GM18520 (cell line): ENCODE results near the gene CACNA1H.

Source experiments
- ATAC-seq: cut with Tn5 transposase; IDR thresholded peaks from one replicate; pipeline ENCODE4 v1.9.1; 2021; ENCODE audit not compliant: unreplicated experiment

CACNA1H gene

DNA sequence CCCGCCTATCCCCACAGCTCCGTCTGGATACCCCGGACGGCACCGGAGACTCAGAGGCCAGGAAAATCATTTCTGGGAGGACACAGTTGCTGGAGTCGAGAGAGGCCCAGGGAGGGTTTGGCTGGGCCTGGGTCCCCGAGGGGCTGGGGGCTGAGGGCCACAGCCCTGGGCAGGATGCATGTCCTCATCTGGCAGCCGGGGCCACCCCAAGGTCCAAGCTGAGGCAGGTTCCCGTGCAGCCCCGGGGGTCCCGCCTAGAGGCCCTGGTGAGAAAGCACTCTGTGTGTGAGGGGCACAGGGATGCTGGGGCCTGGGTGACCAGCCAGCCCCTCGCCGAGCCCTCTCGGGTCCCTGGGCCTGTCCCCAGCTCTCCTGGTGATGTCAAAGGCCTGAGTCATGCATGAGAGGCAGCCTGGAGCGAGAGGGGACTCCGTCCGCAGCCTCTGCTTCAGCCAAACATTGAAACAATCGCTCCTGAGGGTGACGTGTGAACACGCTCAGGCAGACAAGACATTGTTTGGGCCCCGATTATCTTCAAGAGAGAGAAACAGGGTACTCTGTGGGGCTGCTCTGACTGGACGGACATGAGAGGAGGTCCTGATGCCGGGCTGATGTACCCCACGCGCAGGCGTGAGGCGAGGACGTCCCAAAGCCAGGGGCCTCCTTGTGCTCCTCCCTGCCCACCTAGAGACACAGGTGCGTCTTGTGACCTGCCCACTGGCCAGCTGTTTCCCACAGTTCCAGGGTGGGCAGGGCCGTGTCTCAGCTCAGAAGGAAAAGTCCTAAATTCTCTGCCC, 31.1 kb upstream of the CACNA1H start:
- no peak for ATAC-seq

DNA sequence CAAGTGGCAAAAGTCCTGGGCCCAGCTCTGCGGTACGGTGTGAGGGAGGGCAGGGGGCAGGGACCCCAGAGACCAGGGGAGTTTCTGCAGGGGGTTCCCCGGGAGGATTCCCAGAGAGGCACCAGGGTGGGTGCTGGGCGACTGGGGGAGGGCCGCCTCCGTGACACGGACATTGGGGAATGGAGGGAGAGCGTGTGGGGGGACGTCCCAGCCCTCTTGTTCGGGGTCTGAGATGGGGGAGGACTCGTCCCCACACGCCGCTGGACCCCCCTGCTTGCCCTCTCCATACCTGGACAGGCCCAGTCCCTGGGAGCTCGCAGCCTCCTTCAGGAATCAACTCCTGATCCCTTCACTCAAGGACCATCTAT, 30.5 kb upstream of the CACNA1H start:
- no peak for ATAC-seq

DNA sequence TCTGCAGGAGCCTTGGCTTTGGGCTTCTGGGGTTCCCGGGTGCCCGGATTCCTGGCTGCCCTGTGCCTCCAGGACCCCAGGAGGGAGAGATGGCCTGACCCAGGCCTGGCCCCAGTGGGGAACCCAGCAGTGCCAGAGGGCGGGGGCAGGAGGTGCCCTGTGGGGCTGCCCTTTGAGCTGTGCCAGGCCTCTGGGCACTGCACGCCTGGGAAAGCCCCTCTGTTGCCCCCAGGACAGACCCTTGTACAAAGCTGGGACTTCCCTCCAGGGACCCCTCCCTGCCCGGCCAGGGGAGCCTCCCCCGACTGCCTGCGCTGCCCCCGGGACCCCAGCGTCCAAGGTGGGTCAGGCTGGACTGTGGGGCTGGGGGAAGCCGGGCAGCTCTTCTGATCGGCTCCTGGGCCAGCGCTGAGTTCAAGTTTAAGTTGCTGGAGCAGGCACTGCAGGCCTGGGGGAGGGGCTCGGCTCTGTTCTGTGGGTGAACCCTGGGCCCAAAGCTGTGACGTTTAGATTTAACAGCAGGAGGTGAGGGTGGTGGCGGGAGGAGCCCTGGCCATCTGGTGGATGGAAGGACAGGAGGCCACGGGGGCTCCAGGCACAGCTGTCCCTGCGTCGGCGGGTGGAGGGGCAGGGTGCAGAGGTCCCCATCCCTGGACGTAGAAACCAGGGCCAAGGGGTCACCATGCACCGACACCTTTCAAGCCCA, 29.2 kb upstream of the CACNA1H start:
- ATAC-seq: no peak

DNA sequence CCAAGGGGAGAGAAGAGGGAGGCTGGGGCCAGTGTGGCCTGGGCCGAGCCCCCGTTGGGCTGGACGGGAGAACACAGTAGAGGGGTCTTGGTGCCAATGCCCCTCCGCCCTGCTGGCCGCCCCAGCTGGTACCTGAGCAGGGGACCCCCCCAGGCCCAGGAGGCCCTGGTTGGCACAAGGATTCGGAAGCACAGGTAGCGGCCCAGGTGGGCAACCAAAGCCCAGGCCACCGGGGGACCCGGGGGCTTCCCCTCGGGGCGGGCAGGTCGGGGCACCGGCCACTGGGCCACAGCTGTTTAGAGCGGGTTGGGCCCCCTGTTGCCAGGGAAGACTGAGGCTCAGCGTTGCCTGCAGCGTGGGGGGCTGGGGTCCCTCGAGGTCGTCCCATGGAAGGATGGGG, 28.6 kb upstream of the CACNA1H start:
- ATAC-seq: no peak

DNA sequence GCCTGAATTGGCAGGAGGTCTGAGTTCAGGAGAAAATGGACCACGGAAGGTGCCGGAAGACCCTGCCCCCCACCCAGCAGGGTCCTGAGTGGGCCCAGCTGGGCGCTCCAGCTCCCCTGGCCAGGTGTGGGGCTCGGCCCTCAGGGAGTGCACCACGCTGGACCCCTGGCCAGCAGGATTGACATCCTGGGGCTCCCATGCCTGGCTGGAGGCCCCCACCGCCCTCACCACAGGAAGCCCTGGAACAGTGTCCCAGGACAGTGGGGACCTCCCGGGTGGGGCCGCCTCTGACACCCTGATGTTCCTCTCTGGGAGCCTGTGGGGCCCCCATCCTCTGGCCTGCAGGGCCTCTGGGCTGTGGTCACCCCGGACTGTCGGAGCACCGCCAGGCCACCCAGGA, 28.1 kb upstream of the CACNA1H start:
- ATAC-seq: no peak

DNA sequence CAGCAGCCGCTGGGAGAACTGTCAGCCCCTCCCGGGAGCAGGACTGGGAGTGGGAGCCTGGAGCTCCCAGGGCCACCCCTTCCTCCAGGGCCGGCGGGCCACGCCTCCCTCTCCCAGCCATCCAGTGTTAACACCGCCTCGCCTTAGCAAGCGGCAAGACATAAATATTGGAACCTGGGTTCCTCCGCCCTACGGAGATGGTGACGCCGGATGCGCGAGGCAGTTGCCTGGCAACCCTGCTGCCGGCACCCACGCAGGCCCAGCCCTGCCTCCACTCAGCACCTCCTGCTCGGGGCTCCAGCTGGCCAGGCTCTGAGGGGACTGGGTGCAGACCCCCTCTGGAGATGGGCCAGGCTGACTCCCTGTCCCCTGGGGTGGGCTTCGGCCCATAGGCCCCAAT, 27.4 kb upstream of the CACNA1H start:
- ATAC-seq: no peak

DNA sequence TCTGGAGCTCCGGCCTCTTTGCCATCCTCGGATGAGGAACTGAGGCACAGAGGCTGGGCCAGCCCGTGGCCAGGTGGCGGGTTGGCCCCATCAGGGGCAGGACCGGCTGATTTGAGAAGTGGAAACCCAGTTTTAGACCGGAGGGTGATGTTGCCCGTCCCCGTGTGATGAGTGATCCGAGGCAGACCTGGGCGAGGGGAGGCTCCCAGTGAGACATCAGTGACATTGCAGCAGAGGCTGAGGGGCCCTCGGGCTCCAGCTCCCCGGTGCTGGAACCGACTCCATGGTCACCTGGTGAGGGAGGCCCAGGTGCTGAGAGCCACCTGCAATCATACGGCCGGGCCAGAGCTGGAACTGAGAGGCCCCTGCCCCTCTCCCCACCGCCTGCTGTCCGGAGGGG, 26.9 kb upstream of the CACNA1H start:
- no peak for ATAC-seq

DNA sequence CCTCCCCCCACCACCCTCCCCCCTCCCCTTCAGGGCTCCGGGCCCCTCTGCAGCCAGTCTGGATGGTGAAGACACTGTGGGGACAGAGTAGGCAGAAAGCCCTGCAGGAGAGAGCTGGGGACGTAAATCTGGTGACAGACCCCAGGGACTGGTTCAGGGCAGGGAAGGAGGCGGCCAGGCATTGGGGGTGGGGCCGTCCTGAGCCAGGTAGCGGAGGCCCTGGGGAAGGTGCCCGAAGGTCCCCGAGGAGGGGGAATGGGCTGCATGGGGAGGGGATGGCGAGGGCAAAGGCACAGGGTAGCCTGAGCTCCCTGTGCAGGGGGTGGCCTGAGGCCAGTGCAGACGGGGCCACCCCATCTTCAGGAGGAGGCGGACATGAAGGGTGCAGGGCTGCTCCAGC, 26.3 kb upstream of the CACNA1H start:
- ATAC-seq: no peak

DNA sequence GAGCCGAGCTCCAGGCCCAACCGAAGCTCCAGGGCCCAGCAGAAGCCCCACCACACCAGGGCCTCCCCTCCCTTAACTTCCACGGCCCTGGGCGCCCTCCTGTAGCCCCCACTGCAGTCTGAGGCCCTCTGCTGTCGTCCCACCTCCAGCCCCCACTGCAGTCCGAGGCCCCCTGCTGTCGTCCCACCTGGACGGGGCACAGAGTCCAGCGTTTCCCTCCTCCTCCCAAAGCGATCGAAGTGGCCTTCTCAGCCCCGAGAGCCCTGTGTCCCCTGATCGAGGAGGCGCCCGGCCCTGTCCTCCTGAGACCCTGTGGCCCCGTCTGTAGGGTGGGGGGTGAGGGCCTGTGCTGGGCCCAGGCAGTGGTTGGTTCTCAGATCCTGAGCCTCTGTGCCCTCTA, 25.8 kb upstream of the CACNA1H start:
- no peak for ATAC-seq

DNA sequence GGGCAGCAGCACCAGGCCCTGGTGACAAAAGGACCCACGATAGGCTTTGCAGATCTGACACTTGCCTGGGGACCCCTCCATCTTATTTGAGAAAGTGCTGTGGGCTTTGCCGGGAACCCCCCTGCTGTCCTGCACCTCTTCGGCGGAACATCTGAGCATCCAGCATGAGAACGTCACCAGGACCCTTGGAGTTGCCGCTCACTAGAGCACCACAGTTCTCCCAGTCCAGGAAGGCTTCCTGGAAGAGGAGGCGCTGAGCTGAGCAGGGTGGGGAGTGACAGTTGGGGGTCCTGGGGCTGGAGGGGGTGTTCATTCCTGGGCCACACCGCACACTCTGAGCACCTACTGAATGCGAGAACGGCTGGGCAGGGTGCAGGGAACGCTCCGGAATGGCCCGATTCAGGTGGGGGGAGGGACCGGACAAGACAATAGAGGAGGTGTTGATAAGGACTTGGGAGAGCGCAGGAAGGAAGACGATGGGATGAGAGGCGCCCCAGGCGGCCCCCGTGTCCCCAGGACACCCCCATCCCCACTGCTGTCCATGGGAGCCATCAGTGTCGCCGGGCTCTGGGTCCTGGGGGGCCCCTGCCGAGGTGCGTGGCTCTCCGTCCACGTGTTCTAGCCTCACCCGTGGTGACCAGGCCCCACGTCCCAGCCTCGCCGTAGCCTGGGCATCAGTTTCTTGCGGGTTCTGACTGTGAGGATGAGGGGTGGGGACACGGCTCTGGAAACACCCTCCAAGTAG, 24.8 kb upstream of the CACNA1H start:
- ATAC-seq: no peak

DNA sequence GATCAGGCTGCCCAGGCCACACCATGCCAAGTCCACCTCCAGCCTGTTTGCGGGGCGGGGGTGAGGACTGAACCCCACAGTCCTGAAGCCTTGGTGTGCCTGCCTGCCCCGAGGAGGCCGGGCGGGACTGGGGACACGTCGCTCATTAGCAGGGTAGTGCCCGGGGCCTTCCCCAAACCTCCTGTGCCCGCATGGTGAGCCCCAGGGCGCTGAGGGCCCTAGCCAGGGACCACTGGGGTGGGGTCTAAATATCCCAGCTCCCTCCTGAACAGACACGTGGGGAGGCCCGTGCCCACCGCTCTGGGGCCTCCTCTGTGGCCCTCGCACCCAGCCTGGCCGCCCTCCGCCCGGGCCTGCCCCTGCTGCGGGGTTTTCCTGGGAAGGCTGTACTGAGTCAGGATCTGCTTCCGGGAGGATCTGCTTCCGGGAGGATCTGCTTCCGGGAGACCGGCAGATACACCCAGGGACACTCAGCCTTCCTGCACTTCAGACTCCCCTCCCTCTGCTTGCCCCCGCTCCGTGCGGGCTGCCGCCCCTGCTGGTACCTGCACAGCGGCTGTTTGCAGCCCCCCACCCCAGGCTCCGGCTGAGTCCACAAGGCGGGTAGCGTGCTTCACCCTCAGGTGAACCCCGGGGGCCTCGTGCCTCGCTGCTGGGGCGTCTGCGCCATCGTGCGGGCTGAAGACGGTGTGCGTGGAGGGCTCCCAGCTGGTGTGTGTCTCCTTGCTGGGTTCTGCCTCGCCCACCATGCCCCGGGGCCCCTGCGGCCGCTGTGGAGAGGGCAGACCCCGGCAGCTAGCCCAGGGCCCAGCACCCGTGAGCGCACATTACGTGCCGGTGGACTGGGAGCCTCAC, 23.6 kb upstream of the CACNA1H start:
- ATAC-seq: no peak

DNA sequence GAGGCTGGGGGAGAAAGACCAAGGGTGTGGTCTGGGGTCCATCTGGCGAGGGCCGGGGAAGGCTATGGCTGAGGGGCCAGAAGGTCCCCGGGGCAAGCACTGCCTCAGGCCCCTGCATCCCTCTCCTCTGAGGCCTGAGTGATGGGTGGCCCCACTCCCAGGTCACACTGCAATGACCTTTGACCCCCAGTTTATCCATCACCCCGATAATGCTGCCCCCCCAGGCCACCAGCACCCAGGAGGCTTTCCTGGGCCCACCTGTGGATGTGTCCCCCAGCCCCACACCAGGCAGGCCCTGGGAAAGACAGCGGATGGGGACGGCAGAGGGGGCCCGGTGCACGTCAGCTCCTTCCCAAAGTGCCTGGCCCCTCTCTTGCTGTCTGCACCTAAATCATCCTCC, 22.5 kb upstream of the CACNA1H start:
- ATAC-seq: no peak

DNA sequence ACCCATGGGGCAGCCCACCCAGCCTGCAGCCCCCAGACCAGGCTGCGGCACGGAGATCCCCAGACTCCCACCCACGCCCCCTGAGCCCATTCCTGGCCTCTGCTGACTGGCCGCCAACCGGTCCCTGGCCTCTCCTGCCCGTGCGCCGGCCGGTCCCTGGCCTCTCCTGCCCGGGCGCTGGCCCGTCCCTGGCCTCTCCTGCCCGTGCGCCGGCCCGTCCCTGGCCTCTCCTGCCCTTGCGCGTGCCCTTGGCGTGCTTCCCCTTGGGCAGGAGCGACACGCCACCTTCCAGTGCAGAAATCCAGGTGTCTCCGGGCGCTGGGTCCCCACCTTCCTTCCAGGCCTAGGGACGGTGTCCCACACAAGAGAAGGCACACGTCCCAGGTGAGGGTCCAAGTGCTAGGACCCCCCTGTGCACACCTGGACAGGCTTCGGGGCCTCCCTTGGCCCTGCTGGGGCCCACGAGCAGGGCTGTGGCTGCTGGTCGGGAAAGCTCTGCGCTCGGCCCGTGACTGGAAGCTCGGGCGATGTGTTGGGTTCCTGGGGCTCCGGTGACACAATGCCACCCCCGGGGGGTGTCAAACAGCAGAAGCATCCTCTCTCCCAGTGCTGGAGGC, 21.4 kb upstream of the CACNA1H start:
- ATAC-seq: no peak

DNA sequence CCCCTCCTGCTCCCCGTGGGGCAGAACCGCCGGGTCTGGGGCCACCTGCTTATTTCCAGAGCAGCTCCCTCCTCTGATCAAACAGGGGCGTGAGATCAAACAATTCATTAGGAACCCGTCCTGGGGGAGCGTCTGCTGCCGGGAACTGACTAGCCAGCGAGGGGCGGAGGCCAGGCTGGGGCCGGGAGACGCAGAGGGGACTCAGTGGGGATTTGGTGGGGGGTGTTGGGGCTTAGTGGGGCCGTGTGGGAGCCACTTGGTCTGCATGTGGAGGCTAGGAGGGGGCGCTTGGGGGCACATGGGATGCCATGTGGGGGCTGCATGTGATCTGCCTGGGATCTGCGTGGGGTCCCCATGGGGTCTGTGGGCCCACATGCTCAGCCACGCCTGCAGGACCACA, 20.5 kb upstream of the CACNA1H start:
- no peak for ATAC-seq

DNA sequence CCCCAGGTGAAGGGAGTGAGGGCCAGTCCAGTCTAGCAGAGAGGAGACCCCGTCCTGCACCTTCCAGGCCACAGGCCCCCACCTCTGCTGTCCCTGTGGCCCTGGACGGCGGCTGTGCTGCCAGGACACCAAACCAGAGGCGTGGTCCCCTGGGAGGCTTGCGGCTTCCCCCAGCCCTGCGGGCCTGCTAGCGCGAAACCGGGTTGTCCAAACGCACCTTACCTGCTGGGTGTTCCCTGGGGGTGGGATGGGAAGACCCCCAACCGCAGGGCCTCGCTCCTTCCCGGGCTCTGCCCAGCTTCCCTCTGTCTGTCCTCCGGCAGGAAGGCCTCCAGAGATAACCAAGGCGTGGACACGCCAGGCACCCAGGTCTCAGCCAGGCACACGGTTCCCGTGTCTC, 19.6 kb upstream of the CACNA1H start:
- ATAC-seq: no peak

DNA sequence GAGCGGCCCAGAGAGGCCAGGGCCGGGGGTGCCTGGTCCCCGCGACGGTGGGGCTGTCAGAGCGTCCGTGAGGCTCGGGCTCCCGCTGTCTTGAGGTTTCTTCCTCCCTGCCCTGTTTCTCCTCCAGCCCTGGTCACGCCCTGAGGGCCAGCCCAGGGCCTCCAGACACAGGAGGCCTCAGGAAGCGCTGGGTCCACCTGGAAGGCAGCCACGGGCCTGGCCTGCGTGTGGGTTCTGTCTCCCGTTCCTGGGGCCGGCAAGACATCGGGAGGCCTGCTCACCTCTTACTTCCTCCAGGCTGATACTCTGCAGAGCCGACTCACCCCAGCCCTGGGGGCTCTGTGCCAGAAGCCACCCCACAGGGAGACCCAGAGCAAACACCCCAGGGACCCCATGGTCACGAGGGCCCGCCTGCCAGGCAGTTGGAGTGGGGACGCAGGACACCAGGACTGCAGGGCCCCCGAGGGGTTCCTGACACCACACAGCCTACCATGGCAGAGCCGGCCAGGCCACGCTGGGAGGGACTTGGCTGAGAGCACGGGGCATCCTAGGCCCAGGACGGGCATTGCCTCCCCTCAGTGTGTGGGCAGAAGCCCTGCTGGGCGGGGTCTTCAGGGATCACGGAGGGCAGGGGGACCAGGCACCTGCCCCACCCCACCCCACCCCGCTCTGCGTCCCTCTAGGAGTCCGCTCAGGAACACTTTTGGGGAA, 18.9 kb upstream of the CACNA1H start:
- ATAC-seq: no peak

DNA sequence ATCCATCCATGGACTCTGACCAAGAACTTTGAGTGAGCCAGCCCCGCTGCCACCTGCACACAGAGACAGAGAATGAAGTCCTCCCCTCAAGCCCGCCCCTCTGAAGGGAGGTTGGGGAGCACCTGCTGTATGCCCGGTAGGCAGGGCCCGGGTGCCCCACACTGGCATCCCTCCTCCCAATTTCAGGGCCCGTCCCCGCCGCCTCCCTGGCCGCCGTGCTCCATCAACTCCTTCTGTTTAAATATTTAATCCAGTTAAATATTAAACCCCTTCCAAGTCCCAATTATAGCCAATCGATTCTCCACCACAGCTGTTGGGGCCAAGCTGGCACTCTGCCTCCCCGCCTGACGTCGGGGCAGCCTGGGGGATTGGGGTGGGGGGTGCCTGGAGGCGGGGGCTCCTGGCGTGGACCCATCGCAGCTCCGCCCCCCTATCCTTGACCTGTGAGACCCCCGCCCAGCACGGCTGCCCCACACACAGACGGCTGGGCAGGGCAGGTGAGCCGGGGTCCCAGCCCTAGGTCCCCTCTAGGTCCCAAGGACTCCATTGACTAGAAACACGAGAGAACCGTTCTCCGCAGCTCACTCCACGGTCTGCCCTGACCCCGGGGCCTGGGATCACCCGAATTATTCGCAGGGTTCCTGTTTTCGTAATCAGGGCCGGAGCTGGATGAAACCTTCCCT, 18.0 kb upstream of the CACNA1H start:
- ATAC-seq: no peak

DNA sequence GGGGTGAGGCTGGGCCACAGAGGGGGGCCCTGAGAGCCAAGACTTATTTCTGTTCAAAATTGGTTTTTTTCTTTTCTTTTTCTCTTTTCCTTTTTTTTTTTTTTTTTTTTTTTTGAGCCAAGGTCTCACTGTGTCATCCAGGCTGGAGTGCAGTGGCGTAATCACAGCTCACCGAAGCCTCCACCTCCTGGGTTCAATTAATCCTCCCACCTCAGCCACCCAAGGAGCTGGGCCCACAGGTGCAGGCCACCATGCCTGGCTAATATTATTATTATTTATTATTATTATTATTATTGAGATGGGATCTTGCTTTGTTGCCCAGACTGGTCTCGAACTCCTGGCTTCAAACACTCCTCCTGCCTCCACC, 17.5 kb upstream of the CACNA1H start:
- no peak for ATAC-seq

DNA sequence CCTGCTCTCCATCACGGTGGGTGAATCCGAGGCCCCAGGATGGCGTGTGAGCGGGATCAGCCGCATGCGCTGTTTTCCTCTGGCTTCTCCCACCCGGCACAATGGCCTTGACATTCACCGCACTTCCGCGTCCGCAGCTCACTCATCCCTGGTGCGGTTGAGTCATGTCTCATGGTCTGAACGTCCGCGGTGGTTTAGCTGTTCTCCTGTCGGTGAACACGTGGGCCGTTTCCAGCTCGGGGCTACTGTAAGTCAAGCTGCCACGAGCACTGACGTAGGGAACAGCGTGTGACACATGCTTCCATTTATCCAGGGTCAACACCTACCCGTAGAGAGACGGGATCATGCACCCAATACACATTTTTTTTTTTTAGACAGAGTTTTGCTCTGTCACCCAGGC, 15.3 kb upstream of the CACNA1H start:
- ATAC-seq: no peak
